WI38 (cell line): ENCODE data around the gene ARIH1.
"Not testable (repeated sequence)": the region's sequence is repeated elsewhere in the genome, so short reads cannot be mapped to it uniquely, and the experiment has no call there.

Source experiments
- H3K4me3 ChIP-seq: 2 replicates; pipeline ENCODE4 v1.5.1; 2011; ENCODE audit warnings: low read depth, mild to moderate bottlenecking, control low read depth, low read length

The ARIH1 gene

GRCh38 chr15:72636519-72637282, 162.6 kb downstream of the ARIH1 start:
- H3K4me3 ChIP-seq: peak overlapping the region; percentile 21; the same call in 1 of the 2 replicates

GRCh38 chr15:72639759-72640483, 165.8 kb downstream of the ARIH1 start:
- H3K4me3 ChIP-seq: not testable (repeated sequence)

GRCh38 chr15:72642271-72642670, 168.1 kb downstream of the ARIH1 start:
- not testable (repeated sequence) for H3K4me3 ChIP-seq

- not testable (repeated sequence) for H3K4me3 ChIP-seq
Measured at GRCh38 chr15:72648631-72649253, 174.6 kb downstream of the ARIH1 start.
